BJ (cell line): ENCODE results near the gene UXS1. TPM values are rescaled to one million over a fixed set of nuclear protein-coding genes. Genes with fewer than 3 reads are reported as not detected.

ENCODE experiments used
- CTCF ChIA-PET: fragments of 350-600 bp; formaldehyde crosslinking; extraction: SDS; loops from one replicate; lab custom pipeline; 2021; ENCODE audit warnings: antibody characterized with exemption, inconsistent platforms; lab: Yijun Ruan, JAX
- POLR2A ChIA-PET: fragments of 300-600 bp; sonication (Branson Sonifier 250); formaldehyde crosslinking; extraction: SDS; loops from one replicate; lab custom pipeline; 2021; ENCODE audit warnings: antibody characterized with exemption; lab: Charles Lee
- DNase-seq: peaks from one replicate; pipeline ENCODE4 v3.0.0-alpha.2; 2011; ENCODE audit warnings: low read depth
- H3K27me3 ChIP-seq: 2 replicates; pipeline ENCODE4 v1.6.0; 2011; ENCODE audit warnings: low read length; ENCODE audit not compliant: control insufficient read depth, insufficient read depth
- H3K36me3 ChIP-seq: 2 replicates; pipeline ENCODE4 v1.5.1; 2011; ENCODE audit warnings: low read length; ENCODE audit not compliant: control insufficient read depth, insufficient read depth
- H3K4me3 ChIP-seq: 2 replicates; pipeline ENCODE4 v1.5.1; 2011; ENCODE audit warnings: low read depth, mild to moderate bottlenecking, control low read depth, low read length
- polyA plus RNA-seq: library from polyadenylated mRNA; depleted of rRNA; stranded (reverse); fragments of >200 nt; gene quantifications from 2 replicates; pipeline ENCODE4 v1.2.3, GENCODE V29; 2011
- TF ChIP-seq, protein P1 (sequence below): IDR thresholded peaks from 2 replicates; pipeline ENCODE4 v1.5.1; 2011; ENCODE audit warnings: low read depth, mild to moderate bottlenecking, control low read depth, inconsistent platforms, low read length, moderate library complexity; ENCODE audit not compliant: insufficient read depth

Gene UXS1
- polyA plus RNA-seq, 1 experiment: 46.3 TPM

DNA sequence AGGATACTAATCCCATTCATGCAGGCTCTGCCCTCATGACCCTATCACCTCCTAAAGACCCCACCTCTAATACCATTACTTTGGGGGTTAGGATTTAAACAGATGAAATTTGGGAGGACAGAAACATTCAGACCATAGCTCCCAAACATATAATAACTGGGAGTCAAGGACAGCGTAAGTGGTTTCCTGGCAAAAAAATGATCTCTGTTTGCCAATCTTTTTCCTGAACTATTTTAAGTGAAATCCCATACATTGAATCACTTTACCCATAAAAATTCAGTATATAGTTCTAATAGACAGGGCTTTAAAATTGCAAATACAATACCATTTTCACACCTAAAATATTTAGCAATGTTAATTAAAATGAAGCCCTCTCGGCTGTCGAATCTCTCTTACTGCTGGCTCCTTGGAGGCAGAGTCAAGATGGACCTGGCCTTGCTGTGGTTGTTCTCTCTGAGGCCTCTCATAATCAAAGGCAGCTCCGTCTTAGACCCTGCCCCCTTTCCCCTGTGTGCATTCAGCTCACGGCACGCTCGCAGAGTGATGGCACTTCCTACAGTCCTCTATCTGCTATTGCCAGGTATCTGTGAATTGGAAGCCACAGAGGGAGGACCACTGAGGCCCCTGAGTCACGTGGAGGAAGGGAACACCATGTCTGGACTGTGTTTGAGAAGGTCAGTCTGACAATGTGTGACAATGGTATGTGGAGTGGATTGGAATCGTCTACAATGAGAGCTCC lies 132.3 kb downstream of the UXS1 start:
- Histone ChIP-seq H3K36me3 (no peaks in the 10 kb centered on the region), H3K4me3 (no peak overlapping the region), H3K27me3 (peaks cover 14% of the 10 kb centered on the region)
- TF ChIP-seq, protein P1, sequence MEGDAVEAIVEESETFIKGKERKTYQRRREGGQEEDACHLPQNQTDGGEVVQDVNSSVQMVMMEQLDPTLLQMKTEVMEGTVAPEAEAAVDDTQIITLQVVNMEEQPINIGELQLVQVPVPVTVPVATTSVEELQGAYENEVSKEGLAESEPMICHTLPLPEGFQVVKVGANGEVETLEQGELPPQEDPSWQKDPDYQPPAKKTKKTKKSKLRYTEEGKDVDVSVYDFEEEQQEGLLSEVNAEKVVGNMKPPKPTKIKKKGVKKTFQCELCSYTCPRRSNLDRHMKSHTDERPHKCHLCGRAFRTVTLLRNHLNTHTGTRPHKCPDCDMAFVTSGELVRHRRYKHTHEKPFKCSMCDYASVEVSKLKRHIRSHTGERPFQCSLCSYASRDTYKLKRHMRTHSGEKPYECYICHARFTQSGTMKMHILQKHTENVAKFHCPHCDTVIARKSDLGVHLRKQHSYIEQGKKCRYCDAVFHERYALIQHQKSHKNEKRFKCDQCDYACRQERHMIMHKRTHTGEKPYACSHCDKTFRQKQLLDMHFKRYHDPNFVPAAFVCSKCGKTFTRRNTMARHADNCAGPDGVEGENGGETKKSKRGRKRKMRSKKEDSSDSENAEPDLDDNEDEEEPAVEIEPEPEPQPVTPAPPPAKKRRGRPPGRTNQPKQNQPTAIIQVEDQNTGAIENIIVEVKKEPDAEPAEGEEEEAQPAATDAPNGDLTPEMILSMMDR: no peak
- POLR2A ChIA-PET: no interaction called here
- DNase-seq: no peak
- CTCF ChIA-PET: interaction anchor here (1.1 kb wide), 1 partner anchor 12 kb away, joined by 3 read pairs; no protein-coding TSS in a partner anchor

DNA sequence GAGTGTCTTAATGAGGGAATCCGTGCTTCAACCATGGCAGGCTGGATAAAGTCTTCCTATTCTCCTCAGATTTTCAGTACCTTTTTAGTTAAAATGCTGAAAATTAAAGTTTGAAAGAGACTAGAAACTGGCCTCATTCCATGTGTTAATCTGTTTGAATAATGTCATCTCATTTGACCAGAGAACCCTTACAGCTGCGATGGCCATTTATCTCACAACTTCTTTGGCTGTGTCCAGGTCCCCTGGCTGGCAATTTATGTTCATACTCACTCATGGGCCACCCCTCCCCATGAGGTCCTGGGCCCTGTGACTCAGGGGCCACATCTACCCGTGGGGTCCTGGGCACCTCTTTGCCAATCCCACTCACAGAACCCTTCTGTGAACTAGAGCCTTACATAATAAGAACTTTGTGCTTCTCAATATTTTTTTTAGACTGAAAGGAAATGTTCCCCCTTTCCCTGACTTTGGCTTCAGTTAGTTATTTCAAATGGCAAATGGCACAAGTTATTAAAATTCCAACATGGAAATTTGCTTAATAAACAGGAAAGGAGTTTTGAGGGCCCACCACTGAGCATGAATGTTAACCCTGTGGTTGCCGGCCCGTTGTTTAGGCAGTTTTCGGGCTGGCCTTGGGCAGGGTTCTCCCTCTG lies 134.6 kb downstream of the UXS1 start:
- TF ChIP-seq, protein P1: no peak
- CTCF ChIA-PET: no interaction called here
- Histone ChIP-seq H3K27me3 (no peaks in the 10 kb centered on the region), H3K4me3 (no peak overlapping the region), H3K36me3 (no peaks in the 10 kb centered on the region)
- no peak for DNase-seq
- POLR2A ChIA-PET: no interaction called here

DNA sequence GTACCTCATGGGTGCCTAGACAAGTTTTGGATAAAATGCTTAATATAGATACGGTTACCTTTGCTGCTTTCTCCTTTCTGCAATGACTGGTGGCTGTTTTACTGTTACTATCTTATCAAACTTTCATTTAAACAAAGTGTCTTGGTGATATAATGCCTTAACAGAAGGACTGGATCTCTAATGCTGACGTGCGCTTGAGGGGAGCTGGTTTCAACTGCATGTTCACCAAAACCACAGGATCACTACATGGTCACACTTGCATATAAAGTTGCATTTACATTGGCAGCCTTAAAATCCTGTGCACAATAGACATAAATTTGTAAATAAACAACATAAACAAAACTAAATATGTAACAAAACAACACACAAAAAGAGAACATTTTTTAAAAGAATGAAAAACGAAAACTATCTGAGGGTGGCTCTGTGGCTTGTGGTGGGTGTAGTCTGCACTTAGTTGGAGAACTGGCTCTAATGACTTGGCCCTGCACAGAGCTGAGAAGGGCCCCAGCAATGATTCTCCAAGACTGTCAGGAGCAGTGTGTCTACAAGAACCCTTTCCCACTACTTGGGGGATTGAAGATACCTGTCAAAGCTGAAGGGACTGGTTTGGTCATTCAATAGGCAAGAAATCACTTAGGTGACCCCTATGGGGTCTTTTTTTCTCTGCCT lies 135.5 kb downstream of the UXS1 start:
- Histone ChIP-seq H3K27me3 (no peaks in the 10 kb centered on the region), H3K4me3 (no peak overlapping the region), H3K36me3 (no peaks in the 10 kb centered on the region)
- POLR2A ChIA-PET: no interaction called here
- CTCF ChIA-PET: no interaction called here
- TF ChIP-seq, protein P1: no peak
- no peak for DNase-seq

DNA sequence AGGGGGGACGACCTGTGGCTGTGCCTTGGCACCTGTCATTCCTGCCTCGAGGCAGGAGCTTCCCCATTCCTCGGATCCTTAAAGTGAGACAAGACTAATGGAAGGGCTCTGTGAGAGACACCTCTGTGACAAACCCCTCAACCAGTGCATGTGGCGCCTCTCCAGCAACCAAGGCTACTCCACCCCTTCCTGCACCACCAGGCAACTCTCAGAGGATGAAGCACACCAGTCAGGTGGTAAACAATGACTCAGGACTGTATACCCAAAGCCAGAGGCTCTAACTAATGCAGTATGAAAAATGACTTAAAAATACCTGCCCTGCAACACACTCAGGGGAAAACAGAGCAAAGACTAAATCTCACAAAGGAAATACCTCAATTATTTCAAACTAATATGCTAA lies 136.9 kb downstream of the UXS1 start:
- TF ChIP-seq, protein P1: no peak
- CTCF ChIA-PET: no interaction called here
- no peak for DNase-seq
- Histone ChIP-seq H3K4me3 (no peak overlapping the region), H3K36me3 (no peaks in the 10 kb centered on the region), H3K27me3 (no peaks in the 10 kb centered on the region)
- POLR2A ChIA-PET: no interaction called here
